OCI-LY1 (cell line): ENCODE results near the gene SLC25A13.

ENCODE experiments used
- EZH2 ChIP-seq: fragments of 200-600 bp; sonication (generic), shearing (Covaris generic); IDR thresholded peaks from 2 replicates; pipeline ENCODE4 v1.8.0; 2017; ENCODE audit warnings: borderline replicate concordance, mixed run types, mild to moderate bottlenecking, antibody characterized with exemption, low read length, moderate library complexity, mixed read lengths
- TF ChIP-seq, protein P1 (sequence below): fragments of 200-600 bp; sonication (generic), shearing (Covaris generic); IDR thresholded peaks from 2 replicates; pipeline ENCODE4 v1.5.1; 2017; ENCODE audit warnings: mild to moderate bottlenecking, antibody characterized with exemption, low read length, moderate library complexity, mixed read lengths

DNA sequence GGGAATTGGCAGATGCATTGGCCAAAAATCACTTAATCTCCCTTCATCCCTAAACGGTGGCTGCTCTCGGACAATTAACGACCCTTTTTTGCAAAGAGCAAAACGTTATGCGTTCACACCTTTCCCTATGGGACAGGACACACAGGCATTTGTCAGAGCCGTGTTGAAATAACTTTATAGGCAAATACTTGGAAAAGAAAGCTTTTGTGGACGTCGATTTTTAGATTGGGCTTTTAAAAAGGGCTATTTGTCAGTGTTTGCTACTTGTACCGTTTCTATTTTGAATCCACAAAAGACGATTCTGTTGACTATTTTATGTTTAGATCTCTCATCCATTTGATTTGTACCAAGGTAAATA, 245.6 kb downstream of the SLC25A13 start:
- TF ChIP-seq, protein P1, sequence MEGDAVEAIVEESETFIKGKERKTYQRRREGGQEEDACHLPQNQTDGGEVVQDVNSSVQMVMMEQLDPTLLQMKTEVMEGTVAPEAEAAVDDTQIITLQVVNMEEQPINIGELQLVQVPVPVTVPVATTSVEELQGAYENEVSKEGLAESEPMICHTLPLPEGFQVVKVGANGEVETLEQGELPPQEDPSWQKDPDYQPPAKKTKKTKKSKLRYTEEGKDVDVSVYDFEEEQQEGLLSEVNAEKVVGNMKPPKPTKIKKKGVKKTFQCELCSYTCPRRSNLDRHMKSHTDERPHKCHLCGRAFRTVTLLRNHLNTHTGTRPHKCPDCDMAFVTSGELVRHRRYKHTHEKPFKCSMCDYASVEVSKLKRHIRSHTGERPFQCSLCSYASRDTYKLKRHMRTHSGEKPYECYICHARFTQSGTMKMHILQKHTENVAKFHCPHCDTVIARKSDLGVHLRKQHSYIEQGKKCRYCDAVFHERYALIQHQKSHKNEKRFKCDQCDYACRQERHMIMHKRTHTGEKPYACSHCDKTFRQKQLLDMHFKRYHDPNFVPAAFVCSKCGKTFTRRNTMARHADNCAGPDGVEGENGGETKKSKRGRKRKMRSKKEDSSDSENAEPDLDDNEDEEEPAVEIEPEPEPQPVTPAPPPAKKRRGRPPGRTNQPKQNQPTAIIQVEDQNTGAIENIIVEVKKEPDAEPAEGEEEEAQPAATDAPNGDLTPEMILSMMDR = no peak
- TF ChIP-seq EZH2 = no peak
